OCI-LY1 (cell line): ENCODE measurements around the gene PAX9.

Experiments
- H2AFZ ChIP-seq: fragments of 200-600 bp; sonication (generic), shearing (Covaris generic); 2 replicates; pipeline ENCODE4 v1.6.0; 2014; ENCODE audit warnings: antibody characterized with exemption, mild to moderate bottlenecking, low read length
- H3F3A ChIP-seq: fragments of 200-600 bp; sonication (generic), shearing (Covaris generic); 2 replicates; pipeline ENCODE4 v1.6.0; 2014; ENCODE audit warnings: mild to moderate bottlenecking, antibody characterized with exemption, low read length, moderate library complexity; ENCODE audit not compliant: insufficient read depth
- H3K27ac ChIP-seq: fragments of 200-600 bp; sonication (generic); 2 replicates; pipeline ENCODE4 v1.5.1; 2014; ENCODE audit warnings: low read length, mixed run types, mild to moderate bottlenecking, low read depth; ENCODE audit not compliant: poor library complexity, severe bottlenecking
- H3K27me3 ChIP-seq: fragments of 200-600 bp; sonication (generic); 2 replicates; pipeline ENCODE4 v1.6.0; 2014; ENCODE audit warnings: antibody characterized with exemption, mild to moderate bottlenecking, low read length, moderate library complexity; ENCODE audit not compliant: insufficient read depth
- H3K36me3 ChIP-seq: fragments of 200-600 bp; sonication (generic); 2 replicates; pipeline ENCODE4 v1.6.1; 2014; ENCODE audit warnings: mild to moderate bottlenecking, antibody characterized with exemption, low read length, moderate library complexity, mixed read lengths; ENCODE audit not compliant: insufficient read depth
- H3K4me1 ChIP-seq: fragments of 200-600 bp; sonication (generic); 2 replicates; pipeline ENCODE4 v1.5.1; 2014; ENCODE audit warnings: mild to moderate bottlenecking, low read length, moderate library complexity; ENCODE audit not compliant: insufficient read depth, severe bottlenecking
- H3K4me2 ChIP-seq: fragments of 200-600 bp; sonication (generic), shearing (Covaris generic); 2 replicates; pipeline ENCODE4 v1.6.1; 2014; ENCODE audit warnings: low read length
- H3K4me3 ChIP-seq: fragments of 200-600 bp; sonication (generic); 2 replicates; pipeline ENCODE4 v1.5.1; 2014; ENCODE audit warnings: low read length, low read depth, mild to moderate bottlenecking, mixed read lengths; ENCODE audit not compliant: poor library complexity, severe bottlenecking
- H3K79me2 ChIP-seq: fragments of 200-600 bp; shearing (Covaris generic); 2 replicates; pipeline ENCODE4 v1.6.1; 2016; ENCODE audit warnings: mixed run types, low read length, mixed read lengths; ENCODE audit not compliant: insufficient read depth
- H3K9ac ChIP-seq: fragments of 200-600 bp; sonication (generic), shearing (Covaris generic); 2 replicates; pipeline ENCODE4 v1.6.1; 2014; ENCODE audit warnings: mild to moderate bottlenecking, low read length, mixed read lengths
- H3K9me2 ChIP-seq: fragments of 200-600 bp; sonication (generic), shearing (Covaris generic); 2 replicates; pipeline ENCODE4 v1.6.1; 2014; ENCODE audit warnings: low read depth, mild to moderate bottlenecking, low read length, mixed read lengths
- H3K9me3 ChIP-seq: fragments of 200-600 bp; shearing (Covaris generic); 2 replicates; pipeline ENCODE4 v1.6.1; 2014; ENCODE audit warnings: low read length, mixed read lengths
- H4K20me1 ChIP-seq: fragments of 200-600 bp; sonication (generic), shearing (Covaris generic); 2 replicates; pipeline ENCODE4 v1.6.0; 2016; ENCODE audit warnings: mild to moderate bottlenecking, low read length; ENCODE audit not compliant: insufficient read depth
- EZH2 ChIP-seq: fragments of 200-600 bp; sonication (generic), shearing (Covaris generic); IDR thresholded peaks from 2 replicates; pipeline ENCODE4 v1.8.0; 2017; ENCODE audit warnings: borderline replicate concordance, mixed run types, mild to moderate bottlenecking, antibody characterized with exemption, low read length, moderate library complexity, mixed read lengths
- TF ChIP-seq, protein P1 (sequence below): fragments of 200-600 bp; sonication (generic), shearing (Covaris generic); IDR thresholded peaks from 2 replicates; pipeline ENCODE4 v1.5.1; 2017; ENCODE audit warnings: mild to moderate bottlenecking, antibody characterized with exemption, low read length, moderate library complexity, mixed read lengths

PAX9 gene

DNA sequence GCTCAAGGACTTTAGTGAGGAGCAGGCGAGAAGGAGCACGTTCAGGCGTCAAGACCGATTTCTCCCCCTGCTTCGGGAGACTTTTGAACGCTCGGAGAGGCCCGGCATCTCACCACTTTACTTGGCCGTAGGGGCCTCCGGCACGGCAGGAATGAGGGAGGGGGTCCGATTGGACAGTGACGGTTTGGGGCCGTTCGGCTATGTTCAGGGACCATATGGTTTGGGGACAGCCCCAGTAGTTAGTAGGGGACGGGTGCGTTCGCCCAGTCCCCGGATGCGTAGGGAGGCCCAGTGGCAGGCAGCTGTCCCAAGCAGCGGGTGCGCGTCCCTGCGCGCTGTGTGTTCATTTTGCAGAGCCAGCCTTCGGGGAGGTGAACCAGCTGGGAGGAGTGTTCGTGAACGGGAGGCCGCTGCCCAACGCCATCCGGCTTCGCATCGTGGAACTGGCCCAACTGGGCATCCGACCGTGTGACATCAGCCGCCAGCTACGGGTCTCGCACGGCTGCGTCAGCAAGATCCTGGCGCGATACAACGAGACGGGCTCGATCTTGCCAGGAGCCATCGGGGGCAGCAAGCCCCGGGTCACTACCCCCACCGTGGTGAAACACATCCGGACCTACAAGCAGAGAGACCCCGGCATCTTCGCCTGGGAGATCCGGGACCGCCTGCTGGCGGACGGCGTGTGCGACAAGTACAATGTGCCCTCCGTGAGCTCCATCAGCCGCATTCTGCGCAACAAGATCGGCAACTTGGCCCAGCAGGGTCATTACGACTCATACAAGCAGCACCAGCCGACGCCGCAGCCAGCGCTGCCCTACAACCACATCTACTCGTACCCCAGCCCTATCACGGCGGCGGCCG lies 1.1 kb downstream of the PAX9 start:
- Histone ChIP-seq H2AFZ (no peak overlapping the region), H3K4me2 (no peak overlapping the region), H3K9me3 (no peaks in the 10 kb centered on the region), H3K9ac (no peak overlapping the region), H3K27ac (no peak overlapping the region), H3K9me2 (no peaks in the 10 kb centered on the region), H3K79me2 (no peaks in the 10 kb centered on the region), H4K20me1 (no peaks in the 10 kb centered on the region), H3F3A (no peaks in the 10 kb centered on the region), H3K36me3 (no peaks in the 10 kb centered on the region), H3K4me1 (no peaks in the 10 kb centered on the region), H3K4me3 (no peak overlapping the region), H3K27me3 (no peaks in the 10 kb centered on the region)
- TF ChIP-seq, protein P1, sequence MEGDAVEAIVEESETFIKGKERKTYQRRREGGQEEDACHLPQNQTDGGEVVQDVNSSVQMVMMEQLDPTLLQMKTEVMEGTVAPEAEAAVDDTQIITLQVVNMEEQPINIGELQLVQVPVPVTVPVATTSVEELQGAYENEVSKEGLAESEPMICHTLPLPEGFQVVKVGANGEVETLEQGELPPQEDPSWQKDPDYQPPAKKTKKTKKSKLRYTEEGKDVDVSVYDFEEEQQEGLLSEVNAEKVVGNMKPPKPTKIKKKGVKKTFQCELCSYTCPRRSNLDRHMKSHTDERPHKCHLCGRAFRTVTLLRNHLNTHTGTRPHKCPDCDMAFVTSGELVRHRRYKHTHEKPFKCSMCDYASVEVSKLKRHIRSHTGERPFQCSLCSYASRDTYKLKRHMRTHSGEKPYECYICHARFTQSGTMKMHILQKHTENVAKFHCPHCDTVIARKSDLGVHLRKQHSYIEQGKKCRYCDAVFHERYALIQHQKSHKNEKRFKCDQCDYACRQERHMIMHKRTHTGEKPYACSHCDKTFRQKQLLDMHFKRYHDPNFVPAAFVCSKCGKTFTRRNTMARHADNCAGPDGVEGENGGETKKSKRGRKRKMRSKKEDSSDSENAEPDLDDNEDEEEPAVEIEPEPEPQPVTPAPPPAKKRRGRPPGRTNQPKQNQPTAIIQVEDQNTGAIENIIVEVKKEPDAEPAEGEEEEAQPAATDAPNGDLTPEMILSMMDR, result no peak
- TF ChIP-seq EZH2, result no peak

DNA sequence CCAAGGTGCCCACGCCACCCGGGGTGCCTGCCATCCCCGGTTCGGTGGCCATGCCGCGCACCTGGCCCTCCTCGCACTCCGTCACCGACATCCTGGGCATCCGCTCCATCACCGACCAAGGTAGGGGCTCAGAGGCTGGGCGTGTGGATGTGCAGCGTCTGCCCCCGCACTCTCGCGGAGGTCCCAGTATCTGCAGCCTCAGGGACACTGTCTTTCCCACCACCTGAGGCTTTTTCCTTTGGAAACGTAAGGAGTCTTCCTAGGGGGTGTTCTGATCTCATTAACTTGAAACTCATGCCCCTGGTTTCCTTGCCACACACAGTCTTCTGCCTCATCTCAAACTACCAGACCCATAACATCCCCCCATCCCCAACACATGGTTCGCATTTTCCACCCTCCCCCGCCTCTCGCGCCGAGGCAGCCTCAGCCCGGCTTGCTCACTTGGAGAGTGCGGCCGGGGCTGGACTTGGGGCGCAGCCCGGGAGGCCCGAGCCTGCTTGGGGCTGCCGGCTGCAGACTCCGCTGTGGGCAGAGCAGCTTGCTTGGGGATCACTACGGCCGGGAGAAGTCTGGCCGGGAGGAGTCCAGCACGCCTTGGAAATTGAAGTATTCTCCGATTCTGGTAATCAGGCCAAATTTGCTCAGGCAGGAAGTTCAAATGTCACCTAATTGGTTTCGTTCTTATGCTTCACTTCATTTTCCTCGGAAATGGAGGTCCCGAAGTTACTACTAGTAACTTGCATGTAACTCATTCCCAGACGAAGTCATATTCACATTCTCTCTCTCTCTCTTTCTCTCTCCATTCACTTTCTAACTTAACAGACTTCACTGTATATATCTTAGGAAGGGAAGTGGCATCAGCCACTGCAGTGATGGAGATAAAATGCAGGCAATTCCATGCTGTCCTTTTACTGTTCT lies 2.0 kb downstream of the PAX9 start:
- no peaks in the 10 kb centered on the region for H3K9me3 ChIP-seq
- H3K9ac ChIP-seq, result no peak overlapping the region
- H3K36me3 ChIP-seq, result no peaks in the 10 kb centered on the region
- H3K4me3 ChIP-seq, result no peak overlapping the region
- no peak for TF ChIP-seq EZH2
- TF ChIP-seq, protein P1, result no peak
- H3K4me1 ChIP-seq, result no peaks in the 10 kb centered on the region
- no peaks in the 10 kb centered on the region for H4K20me1 ChIP-seq
- no peaks in the 10 kb centered on the region for H3K9me2 ChIP-seq
- no peak overlapping the region for H2AFZ ChIP-seq
- no peaks in the 10 kb centered on the region for H3K27me3 ChIP-seq
- H3F3A ChIP-seq, result no peaks in the 10 kb centered on the region
- H3K4me2 ChIP-seq, result no peak overlapping the region
- no peaks in the 10 kb centered on the region for H3K79me2 ChIP-seq
- H3K27ac ChIP-seq, result no peak overlapping the region

DNA sequence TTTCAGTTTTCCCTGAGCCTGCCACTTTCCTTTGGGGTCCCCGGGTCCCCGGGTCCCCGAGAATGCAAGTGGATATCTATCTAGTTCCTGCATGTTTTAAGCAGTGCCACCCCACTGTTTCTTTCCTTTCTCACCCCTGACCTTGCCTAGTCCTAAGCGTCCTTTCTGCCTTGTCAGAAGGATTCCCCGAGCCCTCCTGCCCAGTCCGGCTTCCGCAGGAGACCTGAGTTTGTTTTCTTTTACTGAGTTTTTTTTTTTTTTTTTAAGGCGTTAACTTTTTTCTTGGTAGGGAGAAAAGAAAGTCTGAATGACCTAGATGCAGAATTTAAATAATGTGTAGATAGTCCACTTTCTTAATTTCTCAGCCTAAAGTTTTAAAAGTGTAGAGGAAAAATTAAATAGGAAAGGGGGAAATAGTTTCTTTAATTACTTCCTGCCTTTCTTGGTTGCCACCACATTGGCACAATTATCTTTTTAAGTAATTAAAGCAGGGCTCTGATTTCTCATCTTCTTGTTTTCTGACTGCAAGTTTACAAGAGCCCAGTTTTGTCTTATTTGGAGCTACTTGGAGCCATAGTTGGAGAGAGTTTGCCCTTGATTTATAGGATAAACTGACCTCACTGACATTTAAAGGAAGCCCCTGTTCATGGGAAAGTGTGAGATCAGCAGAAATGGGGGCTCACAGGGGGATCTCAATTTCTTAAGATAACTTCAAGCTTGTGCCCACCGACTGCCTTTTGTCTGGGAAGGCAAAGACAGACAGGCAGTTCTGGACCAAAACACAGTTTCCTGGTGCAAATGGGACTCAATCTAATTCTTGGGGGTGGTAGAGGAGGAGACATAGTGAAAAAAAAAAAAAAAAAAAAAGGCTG lies 2.9 kb downstream of the PAX9 start:
- H3K27me3 ChIP-seq, result no peaks in the 10 kb centered on the region
- no peak overlapping the region for H3K27ac ChIP-seq
- no peaks in the 10 kb centered on the region for H3K79me2 ChIP-seq
- no peak overlapping the region for H3K4me2 ChIP-seq
- H3K4me1 ChIP-seq, result no peaks in the 10 kb centered on the region
- TF ChIP-seq, protein P1, result no peak
- TF ChIP-seq EZH2, result no peak
- no peak overlapping the region for H2AFZ ChIP-seq
- H3K9me2 ChIP-seq, result no peaks in the 10 kb centered on the region
- no peaks in the 10 kb centered on the region for H3F3A ChIP-seq
- H4K20me1 ChIP-seq, result no peaks in the 10 kb centered on the region
- H3K36me3 ChIP-seq, result no peaks in the 10 kb centered on the region
- no peaks in the 10 kb centered on the region for H3K9me3 ChIP-seq
- no peak overlapping the region for H3K9ac ChIP-seq
- no peak overlapping the region for H3K4me3 ChIP-seq
